Stimulated activated CD4-positive, alpha-beta T cell treated with anti-CD3 and anti-CD28 coated beads, Interleukin-1b, Interleukin-23, amount 100 ng/mL, for 24 hours (primary cell): ENCODE results near the gene HPS3.

Experiments used
- DNase-seq, 4 experiments: peaks; one replicate each; pipeline ENCODE4 v3.0.0-alpha.2; 2020; ENCODE audit warnings: low read depth in 4 of 4, low spot score in 1 of 4

Gene HPS3

GRCh38 chr3:149120051-149120972, 9.1 kb upstream of the HPS3 start:
- no peak for DNase-seq

GRCh38 chr3:149122721-149123578, 6.5 kb upstream of the HPS3 start:
- DNase-seq: no peak

GRCh38 chr3:149128821-149129220, 617 bp upstream of the HPS3 start:
- no peak for DNase-seq

- no peak for DNase-seq
Measured at GRCh38 chr3:149131589-149131988, 2.2 kb downstream of the HPS3 start.

GRCh38 chr3:149134575-149134974, 5.1 kb downstream of the HPS3 start:
- DNase-seq: no peak

GRCh38 chr3:149142682-149143081, 13.2 kb downstream of the HPS3 start:
- DNase-seq: no peak

- no peak for DNase-seq
Measured at GRCh38 chr3:149145356-149145755, 15.9 kb downstream of the HPS3 start.

- DNase-seq: no peak
Measured at GRCh38 chr3:149145974-149146373, 16.5 kb downstream of the HPS3 start.

GRCh38 chr3:149150436-149150835, 21.0 kb downstream of the HPS3 start:
- DNase-seq: no peak

GRCh38 chr3:149151843-149152242, 22.4 kb downstream of the HPS3 start:
- no peak for DNase-seq

- no peak for DNase-seq
Measured at GRCh38 chr3:149152420-149152819, 23.0 kb downstream of the HPS3 start.

GRCh38 chr3:149153402-149153801, 24.0 kb downstream of the HPS3 start:
- no peak for DNase-seq

- DNase-seq: no peak
Measured at GRCh38 chr3:149160754-149161300, 31.4 kb downstream of the HPS3 start.

- DNase-seq: no peak
Measured at GRCh38 chr3:149162007-149162406, 32.6 kb downstream of the HPS3 start.

GRCh38 chr3:149163066-149163465, 33.6 kb downstream of the HPS3 start:
- DNase-seq: no peak

GRCh38 chr3:149167898-149168297, 38.5 kb downstream of the HPS3 start:
- no peak for DNase-seq

GRCh38 chr3:149170672-149171071, 41.2 kb downstream of the HPS3 start:
- DNase-seq: no peak

GRCh38 chr3:149174901-149175300, 45.5 kb downstream of the HPS3 start:
- no peak for DNase-seq

- DNase-seq: no peak
Measured at GRCh38 chr3:149177122-149177521, 47.7 kb downstream of the HPS3 start.

GRCh38 chr3:149179220-149179619, 49.8 kb downstream of the HPS3 start:
- DNase-seq: no peak

GRCh38 chr3:149180057-149180573, 50.7 kb downstream of the HPS3 start:
- no peak for DNase-seq

- no peak for DNase-seq
Measured at GRCh38 chr3:149181182-149181581, 51.7 kb downstream of the HPS3 start.
